ENCODE results near the gene GALNT17.

The GALNT17 gene

GRCh38 chr7:71541707-71542353, 409.9 kb downstream of the GALNT17 start:
- no peak for TF ChIP-seq CTCF (IDR thresholded peaks at IDR 0.05; ENCODE audit: control insufficient read depth, insufficient read depth, low read depth, low read length, missing control alignments)
- DNase-seq (ENCODE audit: low read depth) = no peak

GRCh38 chr7:71543396-71543795, 411.5 kb downstream of the GALNT17 start:
- no peak overlapping the region for H3K4me3 ChIP-seq (ENCODE audit: control insufficient read depth, low read depth, low read length)
- DNase-seq (ENCODE audit: low read depth) = no peak
- no peak for TF ChIP-seq CTCF (IDR thresholded peaks at IDR 0.05; ENCODE audit: control insufficient read depth, insufficient read depth, low read depth, low read length, missing control alignments)

More at GRCh38 chr7:71541707-71542353, 409.9 kb downstream of the GALNT17 start:
- no peak overlapping the region for H3K4me3 ChIP-seq (ENCODE audit: control insufficient read depth, low read depth, low read length)

- H3K4me3 ChIP-seq (ENCODE audit: control insufficient read depth, low read depth, low read length) = no peak overlapping the region
- DNase-seq (ENCODE audit: low read depth) = no peak
- TF ChIP-seq CTCF (IDR thresholded peaks at IDR 0.05; ENCODE audit: control insufficient read depth, insufficient read depth, low read depth, low read length, missing control alignments) = no peak
Observed at GRCh38 chr7:71544816-71545215, 412.9 kb downstream of the GALNT17 start.

GRCh38 chr7:71547426-71547825, 415.5 kb downstream of the GALNT17 start:
- no peak overlapping the region for H3K4me3 ChIP-seq (ENCODE audit: control insufficient read depth, low read depth, low read length)
- TF ChIP-seq CTCF (IDR thresholded peaks at IDR 0.05; ENCODE audit: control insufficient read depth, insufficient read depth, low read depth, low read length, missing control alignments) = no peak
- DNase-seq (ENCODE audit: low read depth) = no peak

- no peak overlapping the region for H3K4me3 ChIP-seq (ENCODE audit: control insufficient read depth, low read depth, low read length)
- no peak for DNase-seq (ENCODE audit: low read depth)
- no peak for TF ChIP-seq CTCF (IDR thresholded peaks at IDR 0.05; ENCODE audit: control insufficient read depth, insufficient read depth, low read depth, low read length, missing control alignments)
Observed at GRCh38 chr7:71548746-71549145, 416.8 kb downstream of the GALNT17 start.

GRCh38 chr7:71553306-71553705, 421.4 kb downstream of the GALNT17 start:
- DNase-seq (ENCODE audit: low read depth) = no peak
- TF ChIP-seq CTCF (IDR thresholded peaks at IDR 0.05; ENCODE audit: control insufficient read depth, insufficient read depth, low read depth, low read length, missing control alignments) = no peak
- H3K4me3 ChIP-seq (ENCODE audit: control insufficient read depth, low read depth, low read length) = no peak overlapping the region
